ENCODE results near the gene ACTL9.

The ACTL9 gene

GRCh38 chr19:8688930-8689329, 9.7 kb downstream of the ACTL9 start:
- no peak for TF ChIP-seq CTCF (IDR thresholded peaks at IDR 0.05; ENCODE audit: control extremely low read depth, extremely low read depth, low read depth, missing control alignments)
- no peak for DNase-seq (ENCODE audit: extremely low spot score)
- CTCF ChIA-PET = interaction anchor here (1.3 kb wide), 1 partner anchor 108 kb away, joined by 5 read pairs; no protein-coding TSS in a partner anchor
- POLR2A ChIA-PET = no interaction called here

GRCh38 chr19:8686549-8686948, 12.0 kb downstream of the ACTL9 start:
- DNase-seq (ENCODE audit: extremely low spot score) = no peak
- CTCF ChIA-PET = interaction anchor here (1.0 to 1.9 kb wide), 4 partner anchors 31 to 106 kb away, joined by 3 to 6 read pairs (median 4); no protein-coding TSS in a partner anchor
- POLR2A ChIA-PET = no interaction called here
- no peak for TF ChIP-seq CTCF (IDR thresholded peaks at IDR 0.05; ENCODE audit: control extremely low read depth, extremely low read depth, low read depth, missing control alignments)

- no peak for TF ChIP-seq CTCF (IDR thresholded peaks at IDR 0.05; ENCODE audit: control extremely low read depth, extremely low read depth, low read depth, missing control alignments)
- CTCF ChIA-PET = interaction anchor here (0.8 to 1.9 kb wide), 2 partner anchors 10 to 13 kb away, joined by 3 to 12 read pairs; no protein-coding TSS in a partner anchor
- no peak for DNase-seq (ENCODE audit: extremely low spot score)
- POLR2A ChIA-PET = no interaction called here
These were observed 14.3 kb downstream of the ACTL9 start for GRCh38 chr19:8684001-8684902.

GRCh38 chr19:8682931-8683330, 15.7 kb downstream of the ACTL9 start:
- no peak for DNase-seq (ENCODE audit: extremely low spot score)
- CTCF ChIA-PET = no interaction called here
- no peak for TF ChIP-seq CTCF (IDR thresholded peaks at IDR 0.05; ENCODE audit: control extremely low read depth, extremely low read depth, low read depth, missing control alignments)
- POLR2A ChIA-PET = no interaction called here

GRCh38 chr19:8682472-8682871, 16.1 kb downstream of the ACTL9 start:
- CTCF ChIA-PET = interaction anchor here (1.0 kb wide), 1 partner anchor 12 kb away, joined by 3 read pairs; no protein-coding TSS in a partner anchor
- no peak for TF ChIP-seq CTCF (IDR thresholded peaks at IDR 0.05; ENCODE audit: control extremely low read depth, extremely low read depth, low read depth, missing control alignments)
- POLR2A ChIA-PET = no interaction called here

GRCh38 chr19:8681345-8682029, 17.1 kb downstream of the ACTL9 start:
- no peak for TF ChIP-seq CTCF (IDR thresholded peaks at IDR 0.05; ENCODE audit: control extremely low read depth, extremely low read depth, low read depth, missing control alignments)

More at GRCh38 chr19:8682472-8682871, 16.1 kb downstream of the ACTL9 start:
- DNase-seq (ENCODE audit: extremely low spot score) = no peak

More at GRCh38 chr19:8681345-8682029, 17.1 kb downstream of the ACTL9 start:
- DNase-seq (ENCODE audit: extremely low spot score) = no peak
- CTCF ChIA-PET = interaction anchor here (1.0 kb wide), 1 partner anchor 13 kb away, joined by 3 read pairs; no protein-coding TSS in a partner anchor
- POLR2A ChIA-PET = no interaction called here
